Fibroblast of upper back skin (primary cell): ENCODE results near the gene PRM1.
A peak's percentile ranks its signal among the peaks of the same experiment; 100 is the strongest.
"Not testable (repeated sequence)": the region's sequence is repeated elsewhere in the genome, so short reads cannot be mapped to it uniquely, and the experiment has no call there.

ENCODE experiments used
- DNase-seq: peaks from one replicate; pipeline ENCODE4 v3.0.0-alpha.2; 2013

PRM1 gene

DNA sequence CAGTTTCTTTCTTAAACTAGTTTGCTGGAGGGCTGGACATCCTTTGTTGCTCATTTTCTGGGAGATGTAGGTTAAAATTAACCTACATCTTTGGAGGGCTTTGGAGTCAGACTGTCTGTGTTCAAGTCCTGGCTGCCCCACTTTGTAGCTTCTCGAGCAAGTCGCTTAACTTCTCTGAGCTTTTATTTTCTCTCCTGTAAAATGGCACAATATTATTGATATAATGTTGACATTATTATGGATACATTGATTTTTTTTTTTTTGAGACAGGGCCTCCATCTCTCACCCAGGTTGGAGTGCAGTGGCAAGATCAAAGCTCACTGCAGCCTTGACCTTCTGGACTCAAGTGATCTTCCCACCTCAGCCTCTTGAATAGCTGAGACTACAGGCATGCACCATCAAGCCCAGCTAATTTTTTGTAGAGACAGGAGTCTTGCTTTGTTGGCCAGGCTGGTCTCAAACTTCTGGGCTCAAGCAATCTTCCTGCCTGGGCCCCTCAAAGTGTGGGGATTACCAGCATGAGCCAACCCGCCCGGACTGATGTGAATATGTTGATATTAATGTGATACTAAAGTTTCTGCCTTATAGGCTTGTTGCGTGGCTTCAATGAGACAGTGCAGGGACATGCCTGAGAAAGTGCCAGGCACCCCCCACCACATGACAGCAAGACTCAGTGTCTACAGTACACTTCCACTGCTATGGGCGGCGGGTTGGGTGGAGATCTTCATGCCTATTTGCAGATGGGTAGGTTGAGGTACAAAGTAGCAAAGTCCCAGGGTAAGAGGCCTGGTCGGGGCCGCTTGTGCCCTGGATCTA, 32.6 kb upstream of the PRM1 start:
- DNase-seq = no peak

- DNase-seq = peak; percentile 82
These were observed 31.8 kb upstream of the PRM1 start for GRCh38 chr16:11312718-11313492.

DNA sequence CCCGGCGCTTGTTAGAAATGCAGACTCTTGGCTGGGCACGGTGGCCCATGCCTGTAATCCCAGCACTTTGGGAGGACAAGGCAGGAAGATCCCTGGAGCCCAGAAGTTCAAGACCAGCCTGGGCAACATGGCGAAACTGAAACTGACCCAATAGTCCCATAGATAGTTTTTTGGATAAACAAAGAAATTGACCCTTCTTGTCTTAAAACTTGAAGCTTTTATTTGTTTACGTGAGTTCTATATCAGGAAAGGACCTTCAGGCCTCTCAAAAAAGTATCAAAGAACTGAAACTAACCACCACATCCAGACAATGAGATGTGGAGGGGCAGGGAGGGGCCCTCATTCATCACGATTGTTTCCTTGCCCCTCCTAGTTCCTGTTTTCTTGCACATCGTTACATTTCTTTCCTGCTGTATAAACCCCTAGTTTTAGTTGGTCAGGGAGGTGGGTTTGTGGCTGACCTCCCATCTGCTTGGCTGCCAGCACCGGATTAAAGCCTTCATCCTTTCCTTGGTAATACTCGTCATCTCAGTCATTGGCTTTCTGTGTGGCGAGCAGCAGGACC, 29.9 kb upstream of the PRM1 start:
- no peak for DNase-seq

DNA sequence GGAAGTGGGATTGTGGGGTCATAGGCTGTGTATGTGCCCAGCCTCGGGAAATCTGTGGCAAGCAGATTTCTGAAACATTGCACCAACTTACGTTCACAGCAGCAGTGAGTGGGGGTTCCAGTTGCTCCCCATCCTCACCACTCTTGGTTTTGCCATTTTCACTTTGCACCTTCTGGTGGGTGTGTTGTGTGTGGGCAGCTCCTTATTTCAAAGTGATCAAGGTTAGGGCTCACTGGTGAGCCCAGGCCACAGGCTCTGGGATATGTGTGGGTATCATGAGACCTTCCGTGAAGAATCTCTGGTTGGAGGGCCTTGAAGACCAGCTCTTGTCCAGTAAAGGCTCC, 29.5 kb upstream of the PRM1 start:
- DNase-seq = no peak

GRCh38 chr16:11309895-11310633, 28.9 kb upstream of the PRM1 start:
- peak; percentile 42 for DNase-seq

DNA sequence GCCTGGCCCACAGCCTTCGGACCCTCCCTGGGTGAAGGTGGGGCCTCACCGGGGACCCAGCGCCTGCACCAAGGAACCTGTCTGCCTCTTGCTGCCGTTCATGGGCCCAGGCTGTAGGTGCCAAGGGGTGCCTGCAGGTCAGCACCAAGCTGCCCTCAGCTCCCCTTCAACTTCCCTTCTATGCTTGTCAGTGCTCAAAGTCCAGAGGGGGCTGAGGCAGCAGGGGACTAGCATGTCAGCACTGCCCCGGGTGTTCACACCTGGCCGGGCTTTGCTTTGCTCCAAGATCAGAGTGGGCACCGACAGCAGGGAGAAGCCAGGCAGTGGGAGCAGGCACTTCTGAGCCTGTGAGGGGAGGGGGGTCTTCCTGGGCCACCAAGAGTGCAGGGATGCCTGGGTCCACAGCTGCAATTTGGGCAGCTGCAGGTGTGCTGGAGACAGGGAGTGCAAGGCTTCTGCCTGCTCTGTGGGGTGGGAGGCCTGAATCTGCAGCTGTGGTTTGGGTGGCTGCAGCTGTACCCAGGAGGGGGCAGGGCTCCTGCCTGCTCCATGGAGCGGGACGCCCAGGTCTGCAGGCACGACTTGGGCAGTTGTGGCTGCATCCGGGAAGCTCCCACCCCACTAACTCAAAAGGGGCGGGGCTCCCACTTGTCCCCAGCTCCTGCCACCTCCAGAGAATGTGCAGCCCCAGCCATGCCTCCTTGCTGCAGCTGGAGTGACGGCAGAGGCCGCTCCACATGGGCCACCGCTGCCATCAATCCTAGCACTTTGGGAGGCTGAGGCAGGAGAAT, 27.6 kb upstream of the PRM1 start:
- DNase-seq = no peak

GRCh38 chr16:11307639-11308492, 26.7 kb upstream of the PRM1 start:
- no peak for DNase-seq

DNA sequence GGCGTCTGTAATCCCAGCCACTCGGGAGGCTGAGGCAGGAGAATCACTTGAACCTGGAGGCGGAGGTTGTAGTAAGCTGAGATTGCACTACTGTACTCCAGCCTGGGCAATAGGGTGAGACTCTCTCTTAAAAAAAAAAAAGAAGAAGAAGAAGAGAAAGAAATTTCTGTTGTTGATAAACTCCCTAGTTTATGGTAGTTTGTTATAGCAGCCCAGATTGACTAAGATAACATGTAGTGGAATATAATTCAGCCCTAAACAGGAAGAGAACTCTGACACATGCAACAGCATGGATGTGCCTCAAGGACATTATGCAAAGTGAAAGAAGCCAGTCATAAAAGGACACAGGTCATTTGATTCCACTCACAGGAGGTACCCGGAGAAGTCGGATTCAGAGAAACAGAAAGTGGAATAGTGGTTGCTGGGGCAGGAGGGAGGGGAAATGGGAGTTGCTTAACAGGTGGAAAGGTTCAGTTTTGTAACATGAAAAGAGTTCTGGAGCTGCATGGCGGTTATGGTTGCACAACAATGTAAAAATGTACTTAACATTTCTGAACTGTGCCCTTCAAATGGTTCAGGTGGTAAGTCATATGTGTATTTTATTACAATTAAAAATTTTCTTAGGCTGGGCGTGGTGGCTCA, 26.0 kb upstream of the PRM1 start:
- DNase-seq = no peak

DNA sequence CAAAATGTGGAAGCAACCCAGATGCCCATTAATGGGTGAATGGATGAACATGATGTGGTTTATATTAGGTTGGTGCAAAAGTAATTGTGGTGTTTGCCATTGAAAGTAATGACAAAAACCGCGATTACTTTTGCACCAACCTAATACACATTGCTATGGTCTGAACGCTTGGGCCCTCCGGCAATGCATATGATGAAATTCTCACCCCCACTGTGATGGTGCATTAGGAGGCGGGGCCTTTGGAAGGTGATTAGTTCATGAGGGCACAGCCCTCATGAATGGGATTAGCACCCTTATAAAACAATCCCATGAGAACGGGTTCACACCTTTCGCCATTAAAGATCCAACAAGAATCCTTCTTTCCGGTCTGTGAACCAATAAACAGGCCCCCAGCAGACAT, 25.3 kb upstream of the PRM1 start:
- DNase-seq = no peak

DNA sequence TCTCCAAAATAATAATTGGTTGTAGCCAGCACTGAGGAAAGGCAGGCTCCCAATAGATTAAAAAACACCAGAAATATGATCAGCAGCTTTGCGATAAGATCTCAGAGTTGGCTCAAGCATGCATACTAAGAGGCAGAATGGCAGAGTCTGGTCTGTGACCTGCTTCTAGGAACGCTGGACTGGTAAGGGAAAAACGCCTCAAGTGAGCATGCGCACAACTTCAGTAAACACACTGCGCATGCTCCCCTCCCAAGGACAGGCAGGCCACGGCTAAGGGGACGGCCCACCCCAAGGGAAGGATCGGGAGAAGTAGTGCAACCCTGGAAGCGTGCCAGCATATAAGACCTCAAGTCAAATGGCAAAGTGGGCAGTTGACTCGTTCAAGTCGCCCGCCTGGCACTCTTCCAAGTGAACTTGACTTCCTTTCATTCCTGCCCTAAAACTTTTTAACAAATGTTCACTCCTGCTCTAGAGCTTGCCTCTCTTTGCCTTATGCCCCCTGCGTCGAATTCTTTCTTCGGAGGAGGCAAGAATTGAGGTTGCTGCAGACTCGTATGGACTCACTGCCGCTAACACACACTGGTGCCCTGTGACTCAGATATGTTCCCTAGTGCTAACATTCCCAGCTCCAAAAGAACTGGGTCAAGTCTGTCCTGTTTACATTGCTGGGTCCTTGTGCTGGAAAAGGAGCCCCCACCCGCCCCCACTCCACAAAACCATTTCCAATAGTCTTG, 22.4 kb upstream of the PRM1 start:
- DNase-seq = no peak

DNA sequence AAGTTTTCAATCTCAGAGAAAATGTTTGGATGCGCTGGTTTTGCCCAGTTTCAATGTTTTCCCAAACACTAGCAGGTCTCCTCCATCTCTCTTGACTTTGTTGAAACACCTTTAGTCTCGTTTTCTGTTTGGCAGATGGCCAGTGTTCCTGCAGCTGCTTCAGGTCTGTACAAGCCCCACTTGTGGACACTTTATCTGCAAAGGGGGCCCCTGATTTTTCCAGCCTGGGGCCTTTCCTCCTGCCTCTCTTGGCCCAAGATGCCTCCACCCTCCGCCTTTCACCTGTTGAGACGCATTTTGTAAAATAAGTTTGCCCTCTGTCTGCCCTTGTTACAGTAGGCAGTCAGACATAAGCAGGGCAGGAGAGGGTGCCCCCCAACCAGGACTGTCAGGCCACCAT, 21.8 kb upstream of the PRM1 start:
- no peak for DNase-seq

DNA sequence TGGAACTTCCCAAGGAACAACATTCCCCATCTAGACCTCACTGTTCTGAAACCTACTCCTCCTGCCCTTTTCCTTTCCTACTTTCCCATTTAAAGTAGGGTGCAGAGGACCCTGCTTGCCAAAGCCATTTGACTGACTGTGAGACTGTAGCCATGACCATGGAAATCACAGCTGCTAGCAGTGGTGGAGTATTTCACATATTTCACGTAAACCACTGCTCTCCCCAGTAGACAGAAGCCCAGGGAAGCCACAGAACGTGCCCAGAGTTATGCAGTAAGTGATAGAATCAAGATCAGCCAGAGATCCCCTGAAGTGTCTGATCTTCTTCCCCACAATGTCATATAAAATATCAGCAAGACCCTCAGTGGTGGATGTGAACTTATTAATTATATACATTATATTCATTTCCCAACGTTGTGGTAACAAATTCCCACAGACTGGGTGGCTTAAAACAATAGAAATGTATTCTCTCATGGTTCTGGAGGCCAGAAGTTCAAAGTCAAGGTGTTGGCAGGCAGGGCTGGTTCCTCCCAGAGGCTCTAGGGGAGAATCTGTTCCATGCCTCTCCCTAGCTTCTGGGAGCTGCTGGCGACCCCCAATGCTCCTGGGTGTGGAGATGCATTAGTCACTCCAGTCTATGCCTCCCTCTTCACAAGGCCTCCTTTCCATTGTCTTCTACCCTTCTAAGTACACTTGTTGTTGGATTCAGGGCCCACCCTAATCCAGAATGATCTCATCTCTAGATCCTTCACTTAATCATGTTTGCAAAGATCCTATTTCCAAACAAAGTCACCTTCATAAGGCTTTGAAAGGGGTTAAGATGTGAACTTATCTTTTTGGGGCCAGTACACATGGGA, 20.7 kb upstream of the PRM1 start:
- no peak for DNase-seq

DNA sequence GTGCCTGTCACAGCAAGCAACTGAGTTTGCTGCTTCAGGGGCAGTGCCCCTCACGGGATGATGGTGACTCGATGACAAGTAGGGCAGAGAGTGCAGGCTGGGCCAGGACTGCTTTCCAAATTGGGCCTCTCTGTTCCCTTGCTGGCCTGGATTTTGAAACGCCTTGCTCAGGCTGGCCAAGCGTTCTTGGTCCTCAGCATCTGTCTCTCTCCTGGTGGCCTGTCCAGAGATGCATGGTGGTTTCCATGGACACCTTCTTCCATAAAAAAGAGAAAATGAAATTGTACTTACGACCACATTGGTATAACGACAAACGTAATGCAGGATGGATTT, 19.4 kb upstream of the PRM1 start:
- no peak for DNase-seq

DNA sequence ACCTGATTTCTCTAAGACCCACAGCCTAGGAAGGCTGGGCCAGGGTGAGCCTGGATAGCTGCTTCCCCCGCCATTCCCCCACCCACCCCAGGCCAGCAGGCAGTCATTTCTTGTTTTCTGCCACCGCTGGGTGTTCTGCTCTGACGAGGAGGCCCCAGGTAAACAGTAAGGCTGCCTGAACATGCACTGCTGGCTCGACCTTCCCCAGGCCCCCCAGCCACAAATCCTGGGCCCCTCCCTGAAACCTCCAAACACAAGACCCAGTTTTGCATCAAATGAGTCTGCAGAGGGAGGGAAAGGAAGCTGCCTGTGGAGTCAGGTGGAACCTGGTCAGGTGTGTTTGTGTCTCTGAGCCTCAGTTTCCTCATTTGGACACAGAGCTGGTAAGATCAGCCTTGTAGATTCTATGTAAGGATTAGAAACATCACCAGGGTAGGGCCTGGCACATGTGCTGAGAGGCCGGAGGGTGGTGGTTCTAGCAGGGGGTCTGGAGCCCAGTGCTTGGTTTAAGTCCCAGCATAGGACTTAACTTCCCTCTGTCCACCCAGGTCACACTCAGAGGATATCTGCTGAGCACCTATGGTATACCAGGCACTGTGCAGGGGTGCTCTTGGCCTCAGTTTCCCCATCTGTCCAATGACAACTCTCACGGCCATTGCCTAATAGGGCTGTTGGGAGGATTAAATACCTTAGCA, 18.9 kb upstream of the PRM1 start:
- no peak for DNase-seq

DNA sequence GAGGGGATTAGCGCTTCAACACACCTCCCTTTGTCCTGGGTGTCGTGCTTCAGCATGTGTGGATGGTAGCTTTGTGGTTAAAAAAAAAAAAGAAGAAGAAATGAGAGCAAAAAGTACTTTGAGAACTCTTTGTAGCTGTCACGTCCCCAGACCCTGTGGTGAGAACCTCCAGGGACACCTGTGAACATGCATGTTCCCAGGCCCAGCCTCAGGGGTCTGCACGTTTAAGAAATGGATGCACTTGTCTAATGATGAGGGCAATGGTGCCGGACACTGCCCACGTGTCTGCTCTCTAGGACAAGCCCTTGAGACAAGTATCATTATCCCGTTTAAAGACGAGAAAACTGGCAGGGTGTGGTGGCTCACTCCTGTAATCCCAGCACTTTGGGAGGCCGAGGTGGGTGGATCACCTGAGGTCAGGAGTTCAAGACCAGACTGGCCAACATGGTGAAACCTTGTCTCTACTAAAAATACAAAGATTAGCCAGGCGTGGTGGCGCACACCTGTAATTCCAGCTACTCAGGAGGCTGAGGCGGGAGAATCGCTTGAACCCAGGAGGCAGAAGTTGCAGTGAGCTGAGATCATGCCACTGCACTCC, 17.9 kb upstream of the PRM1 start:
- not testable (repeated sequence) for DNase-seq

DNA sequence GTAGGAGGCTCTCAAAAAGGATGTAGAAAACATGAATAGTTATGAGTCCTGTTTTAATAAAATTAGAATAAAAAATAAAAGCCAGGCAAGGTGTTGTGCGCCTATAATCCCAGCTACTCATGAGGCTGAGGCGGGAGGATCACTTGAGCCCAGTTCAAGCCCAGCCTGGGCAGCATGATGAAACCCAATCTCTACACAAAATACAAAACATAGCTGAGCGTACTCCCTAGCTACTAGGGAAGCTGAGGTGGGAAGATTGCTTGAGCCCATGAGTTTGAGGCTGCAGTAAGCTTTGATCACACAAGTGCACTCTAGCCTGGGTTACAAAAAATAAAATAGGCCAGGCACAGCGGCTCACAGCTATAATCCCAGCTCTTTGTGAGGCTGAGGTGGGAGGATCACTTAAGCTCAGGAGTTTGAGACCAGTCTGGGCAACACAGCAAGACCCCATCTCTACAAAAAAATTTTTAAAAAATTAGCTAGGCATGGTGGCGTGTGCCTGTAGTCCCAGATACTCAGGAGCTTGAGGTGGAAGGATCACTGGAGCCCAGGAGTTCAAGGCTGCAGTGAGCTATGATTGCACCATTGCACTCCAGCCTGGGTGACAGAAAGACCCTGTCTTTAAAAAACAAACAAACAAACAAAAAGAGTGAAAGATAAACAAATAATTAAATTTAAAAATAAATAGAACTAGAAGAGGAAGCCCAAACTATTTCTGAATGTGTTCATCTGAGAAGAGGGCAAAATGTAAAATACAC, 17.2 kb upstream of the PRM1 start:
- no peak for DNase-seq

DNA sequence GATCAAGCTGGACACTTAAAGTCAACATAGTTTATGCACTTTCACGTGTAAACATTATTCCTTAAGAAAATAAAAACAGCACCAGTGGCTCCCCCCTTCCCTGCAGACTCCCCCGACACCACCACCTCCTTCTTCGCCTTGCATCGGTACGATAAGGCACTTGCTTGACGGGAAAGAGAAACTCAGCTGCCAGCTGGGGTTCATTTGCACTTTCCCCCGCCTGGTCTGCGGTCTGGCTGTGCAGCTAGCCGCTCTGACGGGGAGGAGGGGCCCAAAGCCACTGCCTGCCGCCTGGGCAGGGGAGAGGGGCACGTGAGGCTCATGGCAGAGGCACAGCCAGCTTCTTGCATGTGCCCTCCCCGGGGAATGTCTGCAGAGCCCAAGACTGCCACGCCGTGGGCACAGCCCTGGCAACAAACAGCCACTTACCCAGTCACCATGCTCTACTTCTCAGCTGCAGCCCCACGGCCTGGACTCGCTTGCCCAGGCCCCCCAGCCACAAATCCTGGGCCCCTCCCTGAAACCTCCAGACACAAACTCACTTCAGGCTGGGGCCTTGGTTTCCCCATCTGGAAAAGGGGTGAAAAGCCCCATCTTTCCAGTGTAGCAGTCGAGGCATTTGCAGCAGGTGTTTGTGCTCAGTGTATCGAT, 16.5 kb upstream of the PRM1 start:
- peak; percentile 66 for DNase-seq
